Muscle of back (tissue), 11 donors: ENCODE data around the gene UBE2QL1. TPM values are rescaled to one million over a fixed set of nuclear protein-coding genes. Genes with fewer than 3 reads are reported as not detected.
"Not testable (repeated sequence)": the region's sequence is repeated elsewhere in the genome, so short reads cannot be mapped to it uniquely, and the experiment has no call there.

Experiments
- DNase-seq, 3 donors: peaks; one replicate each; pipeline versions ENCODE4 v3.0.0 to v3.0.0-alpha.2; 2013
- polyA plus RNA-seq, 10 donors: library from polyadenylated mRNA; unstranded; fragments of 120-200 nt; gene quantifications; one replicate each; pipeline ENCODE4 v1.2.1, GENCODE V29; 2013; ENCODE audit not compliant: insufficient read length in 10 of 10

The UBE2QL1 gene
- polyA plus RNA-seq, 10 donors = 1.3 to 3.3 (median 2.2) TPM

DNA sequence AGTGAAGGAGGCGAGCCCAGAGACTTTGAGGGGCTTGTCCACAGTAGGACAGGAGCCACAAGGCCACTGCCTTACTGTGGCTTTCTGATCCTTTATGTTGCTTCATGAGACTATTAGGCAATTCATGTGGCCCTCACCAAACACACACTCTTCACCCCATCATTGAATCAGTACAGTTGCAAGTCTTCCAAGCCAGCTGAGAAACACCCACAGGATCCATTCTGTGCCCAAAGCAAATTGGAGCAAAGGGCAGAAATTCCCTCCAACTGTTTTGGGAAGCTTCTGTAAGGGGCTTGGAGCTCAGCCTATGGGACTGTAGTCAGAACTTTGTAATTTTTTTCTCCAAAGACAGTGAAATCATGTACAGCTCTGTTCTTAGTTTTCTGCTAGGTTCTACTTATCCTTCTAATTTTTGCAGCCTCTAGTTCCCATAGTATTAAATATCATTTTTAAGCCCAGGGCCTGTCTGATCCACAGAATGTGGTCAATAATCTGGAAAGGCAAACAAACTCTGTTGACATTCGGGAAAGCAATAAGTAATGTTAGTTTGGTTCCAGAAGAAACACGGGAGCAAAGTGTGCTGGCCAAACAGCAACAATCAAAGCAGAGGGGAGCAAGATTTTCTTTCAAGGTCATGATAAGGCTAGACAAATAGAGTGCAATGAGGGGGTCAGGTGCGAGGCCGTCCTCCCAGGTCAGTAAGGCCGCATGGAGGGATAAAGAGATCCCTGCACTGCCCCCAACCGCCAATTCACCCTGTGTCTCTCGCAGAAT lies 47.0 kb downstream of the UBE2QL1 start:
- no peak for DNase-seq

DNA sequence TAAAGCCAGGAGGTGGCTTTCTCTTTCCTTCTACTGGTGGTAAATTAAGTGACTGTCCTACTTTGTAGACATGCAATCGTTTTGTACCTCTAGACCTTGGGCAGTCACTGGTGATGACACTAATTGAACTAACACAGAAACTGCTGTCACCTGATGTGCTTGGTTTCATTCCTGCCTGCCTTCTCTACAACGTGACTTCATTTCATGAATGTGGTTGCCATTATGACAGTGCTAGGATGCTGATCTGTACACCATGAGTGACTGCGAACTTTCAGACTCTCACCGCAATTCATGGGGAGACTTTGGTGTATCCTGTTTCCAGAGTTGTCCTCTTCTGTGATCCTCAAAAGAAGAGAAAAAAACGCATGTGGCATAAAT lies 47.5 kb downstream of the UBE2QL1 start:
- no peak for DNase-seq

DNA sequence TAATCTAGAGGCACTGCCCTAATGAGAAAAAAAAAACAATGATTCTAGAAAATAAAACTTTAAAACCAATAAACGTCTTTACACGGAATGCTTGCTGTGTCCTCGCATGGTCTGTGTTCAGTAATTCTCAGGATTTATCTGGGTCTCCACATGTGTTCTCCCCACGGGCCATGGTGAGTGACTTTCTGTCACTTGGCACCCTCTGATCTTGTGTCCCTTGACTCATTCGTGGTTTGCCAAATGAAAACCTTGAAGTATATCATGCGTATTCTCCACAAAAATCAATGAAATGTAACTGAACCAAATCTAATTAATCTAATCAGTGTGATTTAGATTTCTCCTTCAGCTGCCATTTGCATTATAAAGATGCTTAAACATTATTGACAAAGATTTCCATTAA lies 48.0 kb downstream of the UBE2QL1 start:
- no peak for DNase-seq

DNA sequence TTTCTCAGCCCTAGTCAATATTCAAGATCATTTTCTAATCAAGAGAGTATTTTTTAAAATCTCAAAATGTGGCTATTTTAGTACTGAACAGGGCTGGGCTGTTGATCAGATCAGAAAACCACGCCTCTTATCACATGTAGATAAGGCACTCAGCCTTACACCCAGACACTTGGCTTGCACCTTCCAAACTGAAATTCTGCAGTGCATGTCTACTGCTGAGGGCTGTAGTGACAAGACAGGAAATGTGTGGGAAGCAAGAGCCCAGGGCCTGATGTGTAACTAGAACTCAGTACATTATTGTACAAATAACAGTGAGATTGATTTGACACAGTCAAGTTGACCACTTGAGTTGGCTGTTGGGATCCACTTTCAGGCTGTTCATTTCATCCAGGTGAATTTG lies 48.6 kb downstream of the UBE2QL1 start:
- no peak for DNase-seq

DNA sequence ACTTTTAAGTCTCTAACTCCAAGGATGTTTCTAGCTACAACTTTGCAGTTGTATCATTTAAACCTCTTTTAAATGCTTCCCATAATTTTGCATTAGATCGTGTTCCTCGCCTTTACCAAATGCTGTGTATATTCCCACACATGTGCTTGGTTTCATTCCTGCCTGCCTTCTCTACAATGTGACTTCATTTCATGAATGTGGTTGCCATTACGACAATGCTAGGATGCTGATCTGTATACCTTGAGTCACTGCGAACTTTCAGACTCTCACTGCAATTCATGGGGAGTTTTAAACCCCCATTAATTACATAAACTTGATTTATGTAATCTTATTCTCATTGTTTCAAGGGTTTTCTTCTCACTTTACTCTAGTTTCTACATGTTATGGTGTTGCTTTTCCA lies 50.3 kb downstream of the UBE2QL1 start:
- no peak for DNase-seq

DNA sequence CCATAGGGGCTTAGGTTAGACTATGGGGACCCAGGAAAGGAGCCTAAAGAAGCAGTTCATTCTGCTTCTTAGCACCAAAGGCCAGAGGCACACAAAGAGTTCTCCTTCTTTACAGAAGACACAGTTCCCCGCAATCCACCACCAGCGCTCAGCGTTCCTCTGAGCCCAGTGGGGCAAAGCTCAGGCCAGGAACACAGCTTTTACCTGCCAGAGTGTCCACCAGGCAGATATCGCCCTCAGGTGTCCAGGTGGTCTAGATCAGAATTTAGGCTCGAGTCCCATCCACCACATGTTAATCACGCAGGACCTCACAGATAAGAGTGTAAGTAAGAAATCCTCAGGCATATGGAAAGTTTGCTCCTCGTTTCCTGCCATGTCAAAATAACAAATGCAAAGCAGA lies 53.0 kb downstream of the UBE2QL1 start:
- no peak for DNase-seq

DNA sequence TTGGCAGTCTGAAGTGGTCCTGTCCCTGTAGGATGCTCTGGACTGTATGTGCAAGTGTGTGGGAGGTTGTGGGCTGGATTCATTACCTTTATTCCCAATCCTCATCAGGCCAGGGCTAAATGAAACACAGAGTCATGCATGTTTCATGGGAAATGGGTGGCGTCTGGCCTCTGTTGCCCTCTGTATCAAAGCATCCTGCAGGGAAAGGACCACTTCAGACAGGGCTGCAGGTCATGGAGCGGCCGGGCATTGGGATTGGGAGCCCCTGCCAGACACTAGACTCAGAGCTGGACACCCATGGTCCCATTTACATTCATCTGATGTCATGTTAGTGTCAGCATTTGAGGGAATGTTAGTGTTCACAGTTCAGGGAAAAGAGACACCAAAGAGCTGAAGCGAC lies 53.8 kb downstream of the UBE2QL1 start:
- DNase-seq = no peak

DNA sequence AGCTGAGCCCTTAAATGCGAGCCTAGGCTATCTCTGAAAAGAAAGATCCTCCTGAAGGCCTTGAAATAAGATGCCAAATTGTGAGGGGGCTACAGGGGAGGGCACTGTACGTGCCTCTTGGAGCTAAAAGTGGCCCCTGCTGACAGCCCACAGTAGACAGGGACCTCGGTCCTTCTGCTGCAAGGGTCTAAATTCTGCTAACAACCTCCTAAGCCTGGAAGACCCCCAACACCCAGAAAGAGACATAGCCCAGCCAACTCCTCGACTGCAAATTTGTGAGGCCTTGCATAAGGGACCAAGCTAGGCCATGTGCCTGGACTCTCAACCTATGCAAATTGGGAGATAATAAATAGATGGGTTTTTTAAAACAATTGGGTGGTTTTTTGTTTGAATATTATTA lies 54.7 kb downstream of the UBE2QL1 start:
- no peak for DNase-seq

DNA sequence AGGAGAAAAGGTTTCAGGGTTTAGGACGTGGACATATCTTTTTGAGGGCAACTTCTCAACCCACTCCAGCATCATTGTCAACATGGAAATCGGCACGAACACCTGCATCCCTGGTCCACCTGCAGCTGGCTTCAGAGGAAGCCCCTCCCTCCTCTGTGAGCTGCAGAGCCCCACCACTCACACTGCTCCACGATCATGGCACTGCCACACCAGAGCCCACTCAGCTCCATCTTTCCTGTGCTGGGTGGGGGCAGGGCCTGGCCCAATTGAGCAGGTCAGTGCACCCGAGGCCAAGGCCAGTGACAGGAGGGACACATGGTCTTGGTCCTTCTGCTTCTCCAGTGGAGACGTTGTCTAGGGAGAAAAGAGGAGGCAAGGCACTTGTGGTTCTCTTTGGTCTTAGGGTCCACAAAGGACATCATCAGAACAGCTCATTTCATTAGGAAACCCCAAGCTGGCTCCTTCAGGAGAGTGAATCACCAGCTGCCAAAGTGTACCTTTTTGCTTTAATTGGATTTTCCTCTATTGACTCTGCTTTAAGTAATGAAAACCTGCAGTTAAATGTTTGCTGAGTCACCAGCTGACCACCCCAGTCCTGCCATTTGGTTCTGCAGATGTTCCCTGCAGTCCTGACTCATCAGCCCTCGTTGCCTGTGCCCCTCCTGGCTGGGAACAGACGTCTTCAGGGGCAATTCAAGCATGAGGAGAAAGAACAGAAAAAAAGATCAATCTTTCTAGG lies 56.2 kb downstream of the UBE2QL1 start:
- DNase-seq = peak in 1 of 3 donors; percentile 6

DNA sequence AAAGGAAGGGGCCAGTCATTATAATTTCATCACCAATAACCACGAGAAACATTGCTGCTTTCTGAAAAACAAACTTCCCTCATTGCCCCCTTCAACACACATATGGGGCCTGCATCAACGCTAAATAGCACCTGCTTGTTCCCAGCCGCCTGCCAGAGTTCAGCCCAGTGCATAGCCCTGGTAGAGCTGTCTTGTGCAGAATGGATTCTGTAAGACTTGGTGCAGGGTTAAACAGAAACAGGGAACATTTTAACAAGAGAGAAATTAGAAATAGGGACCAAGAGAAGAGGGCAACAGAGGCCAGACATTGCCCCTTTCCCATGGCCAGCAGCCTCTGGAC lies 56.7 kb downstream of the UBE2QL1 start:
- no peak for DNase-seq

DNA sequence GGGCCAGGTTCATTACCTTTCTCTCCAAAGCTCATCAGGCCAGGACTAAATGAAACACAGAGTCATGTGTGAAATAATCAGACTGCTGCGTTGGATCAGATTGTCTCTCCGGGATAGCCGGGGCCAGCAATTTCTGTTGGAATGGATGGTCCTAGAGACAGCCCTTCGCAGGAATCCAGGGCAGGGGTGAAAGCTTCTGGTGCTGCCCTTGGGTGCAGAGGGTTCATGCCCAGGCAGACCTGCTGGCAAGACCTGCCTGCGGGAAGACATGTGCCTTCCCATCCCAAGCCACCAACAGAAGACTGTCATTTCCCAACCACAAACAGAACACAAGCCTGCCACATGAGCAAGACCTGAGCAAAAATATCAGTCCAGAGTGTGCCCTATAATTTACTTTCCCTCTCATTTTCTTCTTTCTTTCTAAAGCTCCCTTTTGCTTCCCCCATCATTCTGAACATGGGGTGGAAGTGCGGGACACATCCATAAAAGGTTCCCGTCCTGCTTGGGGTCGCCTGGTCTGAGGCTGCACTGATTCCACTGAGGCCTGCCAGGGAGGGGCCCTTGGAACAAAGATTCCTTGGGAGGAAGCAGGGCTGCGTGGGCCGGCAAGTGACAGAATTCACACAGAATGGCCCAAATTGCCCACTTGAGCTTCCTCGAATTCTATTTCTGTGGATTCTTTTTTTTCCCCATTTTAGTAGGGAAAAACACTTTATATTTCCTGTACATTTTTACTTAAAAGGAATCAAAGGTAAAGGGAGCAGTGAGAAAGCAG lies 57.3 kb downstream of the UBE2QL1 start:
- no peak for DNase-seq

DNA sequence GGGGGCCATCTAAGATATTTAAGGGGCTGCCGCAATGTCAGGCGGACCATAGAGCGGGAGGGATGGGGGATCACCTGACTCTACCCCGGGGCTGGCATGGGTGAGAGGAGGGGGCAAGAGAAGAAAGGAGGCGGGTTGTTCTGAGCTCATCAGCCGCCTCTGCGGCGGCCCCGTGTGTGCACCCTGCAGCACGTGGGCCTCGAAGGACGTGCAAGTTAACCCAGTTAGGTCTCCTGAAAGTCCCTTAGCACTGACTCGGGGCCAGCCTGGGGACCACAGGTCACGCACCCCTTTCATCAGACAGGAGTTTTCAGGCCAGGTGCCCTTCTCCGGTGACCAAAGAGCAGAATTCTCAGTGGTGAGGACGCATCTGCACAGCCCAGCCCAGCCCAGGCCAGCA lies 58.0 kb downstream of the UBE2QL1 start:
- DNase-seq = no peak

DNA sequence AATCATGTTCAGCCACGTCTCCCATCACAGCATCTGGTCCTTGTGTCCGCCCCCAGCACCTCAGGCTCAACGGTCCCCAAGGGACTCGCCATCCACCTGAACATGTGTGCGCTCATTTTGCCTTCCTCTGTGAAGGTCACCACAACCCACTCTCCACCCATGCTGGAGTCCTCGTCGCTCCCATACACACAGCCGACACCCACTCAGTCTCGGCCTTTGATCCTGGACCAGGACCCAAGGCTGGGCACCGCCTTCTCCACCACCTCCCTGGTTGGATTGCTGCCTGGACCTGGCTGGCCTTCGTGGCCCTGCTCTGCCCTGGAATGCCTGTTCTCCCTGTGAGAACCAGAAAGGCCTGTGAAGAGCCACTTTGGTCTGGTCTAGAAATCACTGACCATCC lies 60.3 kb downstream of the UBE2QL1 start:
- no peak for DNase-seq

DNA sequence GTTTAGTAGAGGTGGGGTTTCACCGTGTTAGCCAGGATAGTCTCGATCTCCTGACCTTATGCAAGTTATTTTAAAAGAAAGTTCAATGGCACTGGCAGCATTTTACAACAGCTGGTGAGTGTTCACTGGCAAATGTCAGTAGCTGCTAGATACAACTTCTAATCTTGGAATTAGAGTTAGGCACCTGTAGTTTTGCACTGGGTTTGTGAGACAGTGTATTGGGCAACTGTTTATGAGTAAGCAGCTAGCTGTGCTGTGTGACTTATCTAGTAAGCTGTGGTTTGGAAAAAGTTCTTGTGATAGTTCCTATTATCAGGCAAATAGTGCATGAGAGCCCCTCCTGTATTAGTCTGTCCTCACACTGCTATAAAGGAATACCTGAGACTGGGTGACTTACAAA lies 61.5 kb downstream of the UBE2QL1 start:
- no peak for DNase-seq

DNA sequence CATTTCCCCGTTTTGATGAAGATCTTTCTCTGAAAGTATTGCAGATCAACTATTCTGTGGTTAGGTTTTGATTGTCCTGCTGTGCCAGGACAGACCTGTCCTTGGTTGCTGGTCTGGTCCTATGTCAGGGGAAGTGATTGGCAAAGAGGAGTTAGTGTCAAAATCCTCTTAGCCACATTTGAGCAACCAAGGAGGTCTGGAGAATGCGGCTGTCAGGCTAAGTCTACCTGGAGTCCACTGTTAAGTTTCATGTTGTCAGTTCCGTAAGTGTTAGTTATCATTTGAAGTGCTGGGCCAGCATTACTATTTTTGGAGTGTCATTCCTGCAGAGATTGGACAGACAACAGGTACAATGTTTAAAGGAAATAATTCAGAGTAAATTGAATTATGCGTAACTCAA lies 62.3 kb downstream of the UBE2QL1 start:
- DNase-seq = no peak

DNA sequence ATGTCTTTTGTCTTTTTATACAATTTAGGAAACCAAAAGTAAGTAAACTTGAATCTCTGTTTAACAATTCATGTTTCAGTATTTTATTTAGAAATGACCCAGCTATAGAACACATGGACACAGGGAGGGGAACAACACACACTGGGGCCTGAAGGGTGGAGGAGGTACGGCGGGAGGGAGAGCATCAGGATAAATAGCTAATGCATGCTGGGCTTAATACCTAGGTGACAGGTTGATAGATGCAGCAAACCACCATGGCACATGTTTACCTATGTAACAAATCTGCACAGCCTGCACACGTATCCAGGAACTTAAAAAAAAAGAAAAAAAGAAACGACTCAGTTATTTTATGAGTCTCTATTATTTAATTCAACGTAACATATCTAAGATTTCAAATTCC lies 67.2 kb downstream of the UBE2QL1 start:
- not testable (repeated sequence) for DNase-seq

DNA sequence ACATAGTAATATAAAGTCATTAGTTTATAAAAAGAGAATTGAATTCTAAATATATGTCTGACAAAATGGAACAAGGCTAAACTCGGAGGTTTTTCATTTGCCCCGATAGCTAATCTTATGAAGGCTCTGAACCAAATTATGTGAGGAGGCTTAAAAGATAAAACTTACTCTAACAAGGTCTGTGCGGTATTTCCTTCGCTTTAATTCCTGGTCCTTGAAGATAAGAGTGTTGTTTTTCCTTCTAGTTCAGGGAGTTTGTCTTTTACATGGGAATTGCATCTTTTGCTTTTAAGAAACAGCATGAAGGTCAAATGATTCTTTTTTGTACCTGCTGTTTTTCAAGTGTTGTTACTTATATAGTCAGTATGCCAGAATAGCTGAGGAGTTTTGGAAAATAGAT lies 68.2 kb downstream of the UBE2QL1 start:
- no peak for DNase-seq

DNA sequence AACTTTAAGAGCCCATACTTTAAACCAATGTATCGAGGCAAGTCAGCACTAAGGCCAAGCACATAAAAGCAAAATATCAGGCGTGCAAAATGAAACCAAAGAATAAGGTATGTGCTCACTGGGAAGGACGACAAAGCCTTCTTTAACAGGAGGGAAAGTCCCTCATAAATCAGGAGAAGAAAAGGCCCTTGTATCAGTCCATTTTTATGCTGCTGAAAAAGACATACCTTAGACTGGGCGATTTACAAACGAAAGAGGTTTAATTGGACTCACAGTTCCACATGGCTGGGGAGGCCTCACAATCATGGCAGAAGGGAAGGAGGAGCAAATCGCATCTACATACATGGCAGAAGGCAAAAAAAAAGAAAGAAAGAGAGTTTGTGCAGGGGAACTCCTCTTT lies 68.9 kb downstream of the UBE2QL1 start:
- no peak for DNase-seq

DNA sequence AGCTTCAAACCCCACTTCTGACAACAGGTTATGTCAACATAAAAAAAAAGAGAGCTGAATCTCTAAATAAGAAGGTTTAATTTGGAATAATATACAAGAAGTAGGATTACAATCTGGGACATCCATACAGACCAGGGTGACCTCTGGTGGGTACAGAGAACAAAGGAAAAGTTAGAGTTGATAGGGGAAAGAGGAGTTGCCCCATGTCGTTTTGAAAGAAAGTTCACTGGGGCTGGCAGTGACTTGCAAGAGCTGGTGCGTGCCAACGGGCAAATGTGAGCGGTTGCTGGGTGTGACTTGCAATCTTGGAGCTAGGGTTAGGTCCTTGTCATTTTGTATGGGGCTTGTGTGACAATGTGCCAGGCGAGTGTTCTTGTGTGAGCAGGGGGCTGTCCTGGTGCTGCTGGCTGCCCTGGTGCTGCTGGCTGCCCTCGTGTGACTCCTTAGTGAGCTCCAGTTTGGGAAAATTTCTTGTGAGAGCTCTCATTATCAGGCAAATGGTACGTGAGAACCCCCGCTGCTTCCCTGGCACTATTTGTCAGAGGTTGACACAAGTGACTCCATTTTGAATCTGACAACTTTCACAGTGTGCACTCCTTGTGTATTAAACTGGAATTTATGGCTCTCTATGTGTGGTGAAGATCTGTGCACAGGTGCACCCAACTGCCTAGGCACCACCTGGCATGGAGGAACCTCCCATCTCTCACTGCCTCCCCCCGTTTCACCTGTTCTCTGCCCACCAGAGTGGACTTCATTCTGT lies 69.8 kb downstream of the UBE2QL1 start:
- DNase-seq = no peak

DNA sequence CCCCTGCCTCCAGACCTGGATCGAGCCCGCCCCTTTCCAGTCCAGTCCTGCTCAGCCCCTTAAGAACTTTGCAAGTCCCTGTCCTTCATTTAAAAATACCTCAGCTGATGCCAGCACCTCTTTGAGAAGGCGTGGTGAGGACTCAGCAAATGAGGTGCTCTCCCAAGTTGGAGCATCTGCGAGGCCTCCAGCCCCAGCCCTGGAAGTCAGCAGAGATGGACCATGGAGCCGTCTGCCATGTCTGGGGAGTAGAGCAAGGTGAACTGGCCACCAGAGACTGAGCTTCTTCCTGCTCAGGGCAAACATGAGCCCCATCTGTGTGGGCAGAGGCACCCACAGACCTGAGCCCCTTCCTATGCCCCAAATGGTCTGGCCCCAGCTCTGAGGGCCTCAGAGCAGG lies 71.5 kb downstream of the UBE2QL1 start:
- DNase-seq = no peak

DNA sequence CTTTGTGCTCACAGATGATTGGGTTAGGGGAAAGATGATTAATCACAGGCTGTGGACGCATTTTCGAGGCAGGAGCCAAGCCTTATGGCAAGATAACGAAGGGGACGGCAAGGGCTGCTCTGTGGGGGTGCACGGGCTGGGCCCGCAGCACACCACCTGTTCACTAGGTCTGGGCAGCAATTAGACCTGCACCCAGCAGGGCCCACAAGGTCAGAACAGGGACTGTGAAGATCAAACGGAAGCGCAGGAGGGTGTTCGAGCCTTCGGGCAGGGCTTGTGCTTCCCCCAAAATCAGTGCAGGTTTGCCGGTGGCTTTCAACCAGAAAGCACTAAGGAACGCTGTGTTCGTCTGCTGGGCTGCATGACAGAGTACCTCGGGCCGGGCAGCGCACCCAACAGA lies 73.7 kb downstream of the UBE2QL1 start:
- DNase-seq = no peak

DNA sequence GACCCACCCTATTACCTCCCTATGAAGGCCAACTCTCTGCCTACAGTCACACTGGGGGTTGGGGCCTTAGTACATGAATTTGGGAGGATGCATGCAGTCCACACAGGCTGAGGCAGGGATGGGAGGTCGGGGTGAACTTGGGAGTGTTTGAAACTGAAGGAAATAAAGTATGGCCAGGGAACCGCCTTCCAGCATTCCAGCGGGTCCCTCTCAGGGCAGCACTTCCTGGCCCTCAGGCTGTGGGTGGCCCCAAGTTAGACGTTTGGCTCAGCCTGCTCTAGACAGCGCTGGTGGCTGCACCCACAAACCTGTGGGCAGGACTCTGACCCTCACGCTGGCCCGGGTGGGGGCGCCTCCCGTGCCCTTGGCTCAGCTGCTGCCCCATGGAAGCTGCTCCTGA lies 74.3 kb downstream of the UBE2QL1 start:
- no peak for DNase-seq
